Neural cell (in vitro differentiated cells): Measurements from ENCODE around the gene NFASC. TPM values are rescaled to one million over a fixed set of nuclear protein-coding genes. Genes with fewer than 3 reads are reported as not detected.

Experiments used
- H2AFZ ChIP-seq: fragments of 200-600, 300-800 bp; sonication (generic), shearing (Covaris generic); 2 replicates; pipeline ENCODE4 v1.6.0; 2014; ENCODE audit warnings: low read depth, mild to moderate bottlenecking, antibody characterized with exemption, low read length, moderate library complexity
- H3F3A ChIP-seq: fragments of 200-600 bp; shearing (Covaris generic); 2 replicates; pipeline ENCODE4 v1.6.1; 2016; ENCODE audit warnings: mild to moderate bottlenecking, moderate library complexity, mixed read lengths, antibody characterized with exemption, low read length; ENCODE audit not compliant: insufficient read depth, poor library complexity, severe bottlenecking
- H3K27ac ChIP-seq: fragments of 200-600, 300-800 bp; sonication (generic), shearing (Covaris generic); 2 replicates; pipeline ENCODE4 v1.5.1; 2014; ENCODE audit warnings: mild to moderate bottlenecking, low read length, moderate library complexity
- H3K27me3 ChIP-seq: fragments of 300-800, 200-600 bp; sonication (generic), shearing (Covaris generic); 2 replicates; pipeline ENCODE4 v1.6.0; 2014; ENCODE audit warnings: mild to moderate bottlenecking, low read depth, low read length, moderate library complexity; ENCODE audit not compliant: insufficient read depth
- H3K36me3 ChIP-seq: fragments of 300-800, 200-600 bp; sonication (generic), shearing (Covaris generic); 2 replicates; pipeline ENCODE4 v1.5.1; 2014; ENCODE audit warnings: mild to moderate bottlenecking, antibody characterized with exemption, low read length, moderate library complexity; ENCODE audit not compliant: insufficient read depth
- H3K4me2 ChIP-seq: fragments of 300-800, 200-600 bp; sonication (generic), shearing (Covaris generic); 2 replicates; pipeline ENCODE4 v1.6.0; 2014; ENCODE audit warnings: mild to moderate bottlenecking, low read length
- H3K4me3 ChIP-seq: fragments of 300-800, 200-600 bp; sonication (generic), shearing (Covaris generic); 2 replicates; pipeline ENCODE4 v1.5.1; 2014; ENCODE audit warnings: mild to moderate bottlenecking, low read length, moderate library complexity
- H3K79me2 ChIP-seq: fragments of 200-600 bp; shearing (Covaris generic); replicated peaks from 2 replicates; pipeline ENCODE4 v1.6.0; 2014; ENCODE audit warnings: mild to moderate bottlenecking, low read length, moderate library complexity; ENCODE audit not compliant: insufficient read depth
- H3K9ac ChIP-seq: fragments of 300-800, 200-600 bp; sonication (generic), shearing (Covaris generic); 2 replicates; pipeline ENCODE4 v1.6.1; 2016; ENCODE audit warnings: mild to moderate bottlenecking, low read length, mixed read lengths
- H3K9me2 ChIP-seq: fragments of 200-600 bp; shearing (Covaris generic); 2 replicates; pipeline ENCODE4 v1.6.1; 2016; ENCODE audit warnings: mild to moderate bottlenecking, low read length, mixed read lengths; ENCODE audit not compliant: insufficient read depth
- H3K9me3 ChIP-seq: fragments of 200-600, 300-800 bp; sonication (generic), shearing (Covaris generic); 2 replicates; pipeline ENCODE4 v1.6.1; 2016; ENCODE audit warnings: mild to moderate bottlenecking, mixed run types, low read length, moderate library complexity, mixed read lengths
- H4K20me1 ChIP-seq: fragments of 200-600 bp; shearing (Covaris generic); 2 replicates; pipeline ENCODE4 v1.6.1; 2016; ENCODE audit warnings: mild to moderate bottlenecking, mixed run types; ENCODE audit not compliant: insufficient read depth
- CTCF ChIP-seq: fragments of 450-650 bp; IDR thresholded peaks from 2 replicates; pipeline ENCODE4 v1.5.1; 2014; ENCODE audit warnings: antibody characterized with exemption, mild to moderate bottlenecking, moderate library complexity; ENCODE audit not compliant: poor library complexity, severe bottlenecking
- EP300 ChIP-seq: fragments of 450-650 bp; conservative IDR thresholded peaks from 2 replicates; pipeline ENCODE4 v1.6.1; 2014; ENCODE audit warnings: antibody characterized with exemption, mild to moderate bottlenecking, moderate library complexity; ENCODE audit not compliant: poor library complexity, severe bottlenecking
- EZH2 ChIP-seq: fragments of 200-600, 300-800 bp; shearing (Covaris generic), sonication (generic); IDR thresholded peaks from 2 replicates; pipeline ENCODE4 v1.6.1; 2014; ENCODE audit warnings: antibody characterized with exemption, low read length, borderline replicate concordance, mild to moderate bottlenecking; ENCODE audit not compliant: insufficient read depth, poor library complexity, severe bottlenecking
- MXI1 ChIP-seq: fragments of 450-650 bp; conservative IDR thresholded peaks from 2 replicates; pipeline ENCODE4 v1.6.1; 2014; ENCODE audit warnings: antibody characterized with exemption, mild to moderate bottlenecking; ENCODE audit not compliant: poor library complexity, severe bottlenecking
- POLR2AphosphoS5 ChIP-seq: IDR thresholded peaks from 2 replicates; pipeline ENCODE4 v1.6.1; 2012
- RAD21 ChIP-seq: fragments of 450-650 bp; conservative IDR thresholded peaks from 2 replicates; pipeline ENCODE4 v1.6.1; 2014; ENCODE audit warnings: antibody characterized with exemption, mild to moderate bottlenecking, moderate library complexity
- SMC3 ChIP-seq: fragments of 450-650 bp; conservative IDR thresholded peaks from 2 replicates; pipeline ENCODE4 v1.6.1; 2014; ENCODE audit warnings: antibody characterized with exemption, mild to moderate bottlenecking, moderate library complexity; ENCODE audit not compliant: poor library complexity
- TAF1 ChIP-seq: IDR thresholded peaks from 2 replicates; pipeline ENCODE4 v1.6.1; 2012; ENCODE audit warnings: low read depth
- polyA plus RNA-seq: library from polyadenylated mRNA; depleted of rRNA; stranded (reverse); fragments of >200 nt; gene quantifications from 2 replicates; pipeline ENCODE4 v1.2.3, GENCODE V29; 2014
- TF ChIP-seq, protein P1 (sequence below): IDR thresholded peaks from 2 replicates; pipeline ENCODE4 v1.6.1; 2012; ENCODE audit warnings: borderline replicate concordance

NFASC gene
- polyA plus RNA-seq, 1 donor from 2014 or later, result 23.9 TPM

DNA sequence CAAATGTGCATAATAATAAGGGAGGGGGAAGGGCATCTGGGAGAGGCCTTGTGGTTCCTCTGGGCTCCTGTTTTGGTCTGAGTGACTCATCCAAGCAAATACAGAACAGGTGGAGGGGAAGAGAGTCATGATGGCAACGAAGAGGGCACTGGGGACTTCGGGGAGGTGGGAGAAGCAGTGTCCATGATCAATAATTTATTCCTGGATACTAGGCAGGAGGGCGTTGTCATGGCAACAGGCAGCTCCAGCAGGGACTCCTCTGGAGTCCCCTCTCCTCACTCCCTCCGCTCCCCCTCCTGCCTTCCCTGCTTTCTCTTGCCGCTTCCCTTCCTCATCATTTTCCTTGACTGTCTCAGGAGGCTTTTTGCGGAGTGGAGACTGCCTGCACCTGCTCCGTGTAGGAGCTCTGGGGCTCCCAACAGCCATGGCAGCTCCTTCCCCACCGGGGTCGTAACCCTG, 12.3 kb upstream of the NFASC start:
- Histone ChIP-seq H3K9ac (peak overlapping the region; percentile 57), H3K9me2 (no peaks in the 10 kb centered on the region), H3F3A (peaks cover 5% of the 10 kb centered on the region), H3K4me3 (peak overlapping the region; percentile 56), H3K79me2 (peaks cover 27% of the 10 kb centered on the region), H3K4me2 (no peak overlapping the region), H3K27me3 (no peaks in the 10 kb centered on the region), H4K20me1 (no peaks in the 10 kb centered on the region), H3K36me3 (no peaks in the 10 kb centered on the region), H3K27ac (peak overlapping the region; percentile 93), H3K9me3 (no peaks in the 10 kb centered on the region), H2AFZ (no peak overlapping the region)
- TF ChIP-seq CTCF (no peak), TAF1 (no peak), POLR2AphosphoS5 (peak; percentile 56), MXI1 (no peak), EZH2 (no peak), RAD21 (peak; percentile 43), SMC3 (peak; percentile 33), EP300 (peak; percentile 38)
- TF ChIP-seq, protein P1, sequence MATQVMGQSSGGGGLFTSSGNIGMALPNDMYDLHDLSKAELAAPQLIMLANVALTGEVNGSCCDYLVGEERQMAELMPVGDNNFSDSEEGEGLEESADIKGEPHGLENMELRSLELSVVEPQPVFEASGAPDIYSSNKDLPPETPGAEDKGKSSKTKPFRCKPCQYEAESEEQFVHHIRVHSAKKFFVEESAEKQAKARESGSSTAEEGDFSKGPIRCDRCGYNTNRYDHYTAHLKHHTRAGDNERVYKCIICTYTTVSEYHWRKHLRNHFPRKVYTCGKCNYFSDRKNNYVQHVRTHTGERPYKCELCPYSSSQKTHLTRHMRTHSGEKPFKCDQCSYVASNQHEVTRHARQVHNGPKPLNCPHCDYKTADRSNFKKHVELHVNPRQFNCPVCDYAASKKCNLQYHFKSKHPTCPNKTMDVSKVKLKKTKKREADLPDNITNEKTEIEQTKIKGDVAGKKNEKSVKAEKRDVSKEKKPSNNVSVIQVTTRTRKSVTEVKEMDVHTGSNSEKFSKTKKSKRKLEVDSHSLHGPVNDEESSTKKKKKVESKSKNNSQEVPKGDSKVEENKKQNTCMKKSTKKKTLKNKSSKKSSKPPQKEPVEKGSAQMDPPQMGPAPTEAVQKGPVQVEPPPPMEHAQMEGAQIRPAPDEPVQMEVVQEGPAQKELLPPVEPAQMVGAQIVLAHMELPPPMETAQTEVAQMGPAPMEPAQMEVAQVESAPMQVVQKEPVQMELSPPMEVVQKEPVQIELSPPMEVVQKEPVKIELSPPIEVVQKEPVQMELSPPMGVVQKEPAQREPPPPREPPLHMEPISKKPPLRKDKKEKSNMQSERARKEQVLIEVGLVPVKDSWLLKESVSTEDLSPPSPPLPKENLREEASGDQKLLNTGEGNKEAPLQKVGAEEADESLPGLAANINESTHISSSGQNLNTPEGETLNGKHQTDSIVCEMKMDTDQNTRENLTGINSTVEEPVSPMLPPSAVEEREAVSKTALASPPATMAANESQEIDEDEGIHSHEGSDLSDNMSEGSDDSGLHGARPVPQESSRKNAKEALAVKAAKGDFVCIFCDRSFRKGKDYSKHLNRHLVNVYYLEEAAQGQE, result peak; percentile 85

DNA sequence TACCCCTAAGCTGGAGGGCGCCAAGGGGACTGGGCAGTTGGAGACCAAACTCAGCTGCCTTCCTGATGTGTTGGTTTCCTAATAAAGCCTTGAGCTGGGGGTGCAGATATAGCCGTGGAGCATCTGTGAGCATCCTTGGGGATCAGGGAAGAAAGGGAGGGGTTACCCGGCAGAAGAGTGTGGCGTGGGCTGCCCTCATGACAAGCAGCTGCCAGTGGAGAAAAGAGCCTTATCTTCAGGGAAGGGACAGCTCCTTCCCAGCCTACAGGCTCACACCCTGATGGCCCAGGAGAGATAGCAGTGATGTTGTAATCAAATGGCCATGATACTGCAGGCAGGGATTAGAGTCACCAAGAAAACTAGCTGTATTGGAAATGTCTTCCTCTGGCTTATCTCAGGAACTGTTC, 10.8 kb upstream of the NFASC start:
- H3K27me3 ChIP-seq, result no peaks in the 10 kb centered on the region
- H3F3A ChIP-seq, result peaks cover 5% of the 10 kb centered on the region
- H3K9me2 ChIP-seq, result no peaks in the 10 kb centered on the region
- no peaks in the 10 kb centered on the region for H3K9me3 ChIP-seq
- no peaks in the 10 kb centered on the region for H4K20me1 ChIP-seq
- no peaks in the 10 kb centered on the region for H3K36me3 ChIP-seq
- peak overlapping the region; percentile 3 for H3K9ac ChIP-seq
- H3K27ac ChIP-seq, result peak overlapping the region; percentile 93
- H2AFZ ChIP-seq, result no peak overlapping the region
- peaks cover 27% of the 10 kb centered on the region for H3K79me2 ChIP-seq
- H3K4me2 ChIP-seq, result no peak overlapping the region
- no peak for TF ChIP-seq CTCF
- TF ChIP-seq, protein P1, result no peak
- TF ChIP-seq MXI1, result no peak
- no peak overlapping the region for H3K4me3 ChIP-seq
